ENCODE measurements around the gene FOXO1. TPM values are rescaled to one million over a fixed set of nuclear protein-coding genes. Genes with fewer than 3 reads are reported as not detected.

FOXO1 gene
- total and polyA plus RNA-seq, 5 donors from 2014 or later: 45.5 to 119 (median 82.2) TPM

GRCh38 chr13:40585911-40586471 is 80.5 kb downstream of the FOXO1 start:
- peak overlapping the region; percentile 30 for H3K27ac ChIP-seq (ENCODE audit: insufficient read depth, low read length, poor library complexity, severe bottlenecking)
- H3K27me3 ChIP-seq (ENCODE audit: control insufficient read depth, insufficient read depth, low read length): no peaks in the 10 kb centered on the region
- peak overlapping the region; percentile 60 for H3K4me3 ChIP-seq (ENCODE audit: low read depth, low read length)
- DNase-seq (no peak), ATAC-seq (ENCODE audit: low read depth in 2 of 2) (no peak)
- H3K9me3 ChIP-seq (ENCODE audit: control insufficient read depth in 2 of 2, low read length in 2 of 2): peaks cover 5 to 8% of the 10 kb centered on the region in 2 experiments
- no peaks in the 10 kb centered on the region for H3K36me3 ChIP-seq (ENCODE audit: control insufficient read depth, insufficient read depth, low read length)
- H3K4me1 ChIP-seq (ENCODE audit: control insufficient read depth, insufficient read depth, low read length, poor library complexity, severe bottlenecking): peaks cover 72% of the 10 kb centered on the region
- peaks cover 61 to 95% (median 85%) of the 10 kb centered on the region in 4 donors for H3K4me1 Mint-ChIP-seq
- peaks cover 15% of the 10 kb centered on the region for H3K36me3 Mint-ChIP-seq
- peak overlapping the region in 1 of 3 donors; percentile 59 for H3K27ac Mint-ChIP-seq
- no peaks in the 10 kb centered on the region for H3K27me3 Mint-ChIP-seq
- peaks cover 0 to 9% (median 6%) of the 10 kb centered on the region in 7 donors for H3K9me3 Mint-ChIP-seq
- H3K4me3 Mint-ChIP-seq: peak overlapping the region; percentile 8 to 67 (median 44)

DNA sequence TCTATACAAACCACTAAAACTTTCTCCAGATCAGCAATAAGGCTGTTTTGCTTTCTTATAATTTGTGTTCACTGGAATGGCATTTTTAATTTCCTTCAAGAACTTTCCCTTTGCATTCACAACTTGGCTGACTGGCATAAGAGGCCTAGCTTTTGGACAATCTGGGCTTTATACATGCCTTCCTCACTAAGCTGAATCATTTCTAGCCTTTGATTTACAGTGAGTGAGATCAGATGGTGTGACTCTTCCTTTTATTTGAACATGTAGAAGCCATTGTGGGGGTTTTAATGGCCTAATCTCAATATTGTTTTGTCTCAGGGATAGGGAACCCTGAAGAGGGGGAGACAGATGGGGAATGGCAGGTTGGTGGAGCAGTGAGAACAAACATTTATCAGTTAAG is 82.7 kb downstream of the FOXO1 start:
- Histone ChIP-seq H3K9me3 (ENCODE audit: control insufficient read depth in 2 of 2, low read length in 2 of 2) (peaks cover 5 to 8% of the 10 kb centered on the region in 2 experiments), H3K4me3 (ENCODE audit: low read depth, low read length) (no peak overlapping the region), H3K4me1 (ENCODE audit: control insufficient read depth, insufficient read depth, low read length, poor library complexity, severe bottlenecking) (peaks cover 69% of the 10 kb centered on the region), H3K27me3 (ENCODE audit: control insufficient read depth, insufficient read depth, low read length) (no peaks in the 10 kb centered on the region), H3K36me3 (ENCODE audit: control insufficient read depth, insufficient read depth, low read length) (no peaks in the 10 kb centered on the region), H3K27ac (ENCODE audit: insufficient read depth, low read length, poor library complexity, severe bottlenecking) (no peak overlapping the region)
- peak overlapping the region in 1 of 4 donors; percentile 42 for H3K4me3 Mint-ChIP-seq
- peaks cover 0 to 9% (median 6%) of the 10 kb centered on the region in 7 donors for H3K9me3 Mint-ChIP-seq
- peaks cover 62 to 95% (median 84%) of the 10 kb centered on the region in 4 donors for H3K4me1 Mint-ChIP-seq
- DNase-seq: no peak
- no peak for ATAC-seq (ENCODE audit: low read depth in 2 of 2)
- H3K27me3 Mint-ChIP-seq: no peaks in the 10 kb centered on the region
- H3K36me3 Mint-ChIP-seq: peaks cover 15% of the 10 kb centered on the region
- peak overlapping the region; percentile 50 to 81 (median 57) for H3K27ac Mint-ChIP-seq

- no peaks in the 10 kb centered on the region for H3K27me3 ChIP-seq (ENCODE audit: control insufficient read depth, insufficient read depth, low read length)
- Mint-ChIP-seq H3K27me3 (no peaks in the 10 kb centered on the region), H3K4me1 (peaks cover 63 to 95% (median 83%) of the 10 kb centered on the region in 4 donors), H3K4me3 (peak overlapping the region in 3 of 4 donors; percentile 46 to 73 (median 55)), H3K9me3 (peaks cover 0 to 9% (median 6%) of the 10 kb centered on the region in 7 donors), H3K36me3 (peaks cover 15% of the 10 kb centered on the region), H3K27ac (peak overlapping the region in 2 of 3 donors; percentile 39 to 40)
- peak overlapping the region; percentile 10 for H3K4me3 ChIP-seq (ENCODE audit: low read depth, low read length)
- H3K27ac ChIP-seq (ENCODE audit: insufficient read depth, low read length, poor library complexity, severe bottlenecking): no peak overlapping the region
- ATAC-seq (ENCODE audit: low read depth in 2 of 2) (no peak), DNase-seq (no peak)
- H3K9me3 ChIP-seq (ENCODE audit: control insufficient read depth in 2 of 2, low read length in 2 of 2): peaks cover 5 to 8% of the 10 kb centered on the region in 2 experiments
- H3K4me1 ChIP-seq (ENCODE audit: control insufficient read depth, insufficient read depth, low read length, poor library complexity, severe bottlenecking): peaks cover 69% of the 10 kb centered on the region
- peaks cover 3% of the 10 kb centered on the region for H3K36me3 ChIP-seq (ENCODE audit: control insufficient read depth, insufficient read depth, low read length)
Observed at GRCh38 chr13:40582531-40582930, 83.9 kb downstream of the FOXO1 start.

DNA sequence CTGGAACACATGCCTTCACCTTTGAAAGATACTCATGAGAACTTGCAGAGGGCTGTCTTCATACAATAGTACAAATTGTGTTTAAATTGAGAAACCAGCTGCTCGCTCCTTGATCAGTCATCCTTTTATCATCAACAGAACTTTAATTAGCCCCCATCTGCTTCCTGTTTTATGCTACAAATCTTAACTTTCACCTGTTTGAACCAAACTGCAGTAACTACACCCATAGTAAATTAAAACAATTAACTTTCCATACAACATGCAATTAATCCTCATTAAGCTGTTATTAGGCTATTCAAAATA is 85.2 kb downstream of the FOXO1 start:
- peaks cover 66% of the 10 kb centered on the region for H3K4me1 ChIP-seq (ENCODE audit: control insufficient read depth, insufficient read depth, low read length, poor library complexity, severe bottlenecking)

DNA sequence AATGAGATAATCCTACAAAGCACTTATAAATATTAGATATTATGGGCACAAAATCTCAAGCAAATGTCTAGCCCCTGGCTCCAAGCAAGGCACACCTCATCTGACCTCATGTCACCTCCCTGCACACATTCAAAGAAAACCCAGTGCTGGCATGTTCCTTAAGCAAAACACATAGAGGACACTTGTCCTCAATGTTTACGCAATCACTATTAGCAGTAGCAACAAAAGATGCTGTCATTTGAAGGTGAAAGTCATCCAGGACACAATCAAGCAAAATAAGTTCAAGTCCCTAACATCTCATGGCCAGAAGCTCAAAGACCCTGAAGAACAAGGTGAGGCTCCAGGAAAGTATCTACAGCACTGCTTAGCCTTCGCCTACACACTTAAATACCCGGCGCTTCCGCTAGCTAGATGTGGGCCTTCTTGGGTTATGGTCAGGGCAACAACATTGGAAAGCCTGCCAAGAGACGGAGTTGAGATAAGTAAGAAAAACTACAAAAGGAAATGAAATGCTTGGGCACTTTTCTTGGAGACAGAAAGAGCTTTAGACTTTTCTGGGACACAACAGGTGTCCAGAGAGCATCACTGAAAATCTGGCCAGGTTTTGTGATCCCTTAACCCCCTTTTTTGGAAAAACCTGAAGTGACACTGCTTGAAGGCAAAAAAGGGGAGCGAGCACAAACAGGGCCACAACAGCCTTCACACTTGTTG is 85.7 kb downstream of the FOXO1 start:
- Histone ChIP-seq H3K4me3 (ENCODE audit: low read depth, low read length) (peak overlapping the region; percentile 65), H3K27me3 (ENCODE audit: control insufficient read depth, insufficient read depth, low read length) (no peaks in the 10 kb centered on the region), H3K4me1 (ENCODE audit: control insufficient read depth, insufficient read depth, low read length, poor library complexity, severe bottlenecking) (peaks cover 67% of the 10 kb centered on the region), H3K27ac (ENCODE audit: insufficient read depth, low read length, poor library complexity, severe bottlenecking) (no peak overlapping the region), H3K36me3 (ENCODE audit: control insufficient read depth, insufficient read depth, low read length) (peaks cover 3% of the 10 kb centered on the region), H3K9me3 (ENCODE audit: control insufficient read depth in 2 of 2, low read length in 2 of 2) (peaks cover 5 to 8% of the 10 kb centered on the region in 2 experiments)
- peaks cover 63 to 95% (median 81%) of the 10 kb centered on the region in 4 donors for H3K4me1 Mint-ChIP-seq
- no peak for DNase-seq
- H3K4me3 Mint-ChIP-seq: peak overlapping the region; percentile 15 to 70 (median 44)
- H3K27ac Mint-ChIP-seq: peak overlapping the region; percentile 23 to 49 (median 25)
- H3K9me3 Mint-ChIP-seq: peaks cover 0 to 9% (median 6%) of the 10 kb centered on the region in 7 donors
- ATAC-seq (ENCODE audit: low read depth in 2 of 2): no peak
- peaks cover 23% of the 10 kb centered on the region for H3K36me3 Mint-ChIP-seq
- H3K27me3 Mint-ChIP-seq: no peaks in the 10 kb centered on the region

More for the DNA sequence above, 85.2 kb downstream of the FOXO1 start:
- H3K27me3 Mint-ChIP-seq: no peaks in the 10 kb centered on the region
- H3K4me3 Mint-ChIP-seq: peak overlapping the region; percentile 15 to 70 (median 44)
- Histone ChIP-seq H3K36me3 (ENCODE audit: control insufficient read depth, insufficient read depth, low read length) (peaks cover 3% of the 10 kb centered on the region), H3K4me3 (ENCODE audit: low read depth, low read length) (peak overlapping the region; percentile 65), H3K27me3 (ENCODE audit: control insufficient read depth, insufficient read depth, low read length) (no peaks in the 10 kb centered on the region), H3K9me3 (ENCODE audit: control insufficient read depth in 2 of 2, low read length in 2 of 2) (peaks cover 5 to 8% of the 10 kb centered on the region in 2 experiments), H3K27ac (ENCODE audit: insufficient read depth, low read length, poor library complexity, severe bottlenecking) (no peak overlapping the region)
- no peak for DNase-seq
- peak in 1 of 2 donors; percentile 23 for ATAC-seq (ENCODE audit: low read depth in 2 of 2)
- peaks cover 62 to 95% (median 81%) of the 10 kb centered on the region in 4 donors for H3K4me1 Mint-ChIP-seq
- peak overlapping the region; percentile 23 to 55 (median 25) for H3K27ac Mint-ChIP-seq
- peaks cover 19% of the 10 kb centered on the region for H3K36me3 Mint-ChIP-seq
- H3K9me3 Mint-ChIP-seq: peaks cover 0 to 9% (median 6%) of the 10 kb centered on the region in 7 donors

DNA sequence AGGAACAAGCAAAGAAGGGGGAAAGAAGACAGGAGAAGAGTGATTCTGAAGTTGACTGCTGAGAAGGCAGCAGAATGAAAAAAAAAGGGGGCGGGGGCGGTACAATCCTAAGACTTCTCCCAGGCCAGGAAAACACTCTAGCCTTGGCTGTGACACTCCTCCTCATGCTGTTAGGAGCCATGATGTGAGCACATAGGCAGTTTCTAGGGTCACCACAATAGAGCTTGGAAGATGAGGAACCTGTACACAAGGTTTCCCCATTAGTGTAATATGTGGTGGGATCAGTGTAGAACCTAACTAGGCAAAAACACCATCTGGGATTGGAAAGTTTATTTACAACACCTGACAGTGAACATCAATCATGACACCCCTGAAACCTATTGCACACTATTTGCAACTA is 86.9 kb downstream of the FOXO1 start:
- ATAC-seq (ENCODE audit: low read depth in 2 of 2): no peak
- H3K4me3 Mint-ChIP-seq: peak overlapping the region; percentile 37 to 56 (median 48)
- H3K4me1 ChIP-seq (ENCODE audit: control insufficient read depth, insufficient read depth, low read length, poor library complexity, severe bottlenecking): peaks cover 73% of the 10 kb centered on the region

DNA sequence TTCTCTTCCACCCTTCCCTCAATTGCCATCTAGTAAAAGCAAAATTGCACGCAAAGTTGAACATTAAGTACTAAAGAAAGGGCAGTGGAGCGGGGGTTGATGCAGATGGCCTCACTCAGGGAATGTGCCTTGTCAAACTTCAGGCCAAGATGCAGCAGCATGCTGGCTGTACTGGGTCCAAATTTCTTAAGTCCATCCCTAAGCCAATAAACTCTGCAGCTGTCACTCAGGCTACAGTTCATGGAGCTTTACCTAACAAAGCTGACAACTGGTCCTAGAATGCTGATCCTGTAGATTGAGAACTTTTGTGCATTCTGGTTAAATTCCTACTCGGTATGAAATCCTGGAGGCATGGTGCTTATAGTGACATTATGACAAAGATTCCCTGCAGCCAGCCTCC is 88.4 kb downstream of the FOXO1 start:
- ATAC-seq (ENCODE audit: low read depth in 2 of 2): no peak
- H3K9me3 Mint-ChIP-seq: peaks cover 0 to 1% (median 0%) of the 10 kb centered on the region in 7 donors
- H3K36me3 ChIP-seq (ENCODE audit: control insufficient read depth, insufficient read depth, low read length): peaks cover 3% of the 10 kb centered on the region

More for the DNA sequence above, 86.9 kb downstream of the FOXO1 start:
- Mint-ChIP-seq H3K9me3 (peaks cover 0 to 9% (median 6%) of the 10 kb centered on the region in 7 donors), H3K36me3 (peaks cover 25% of the 10 kb centered on the region), H3K27me3 (peaks cover 5% of the 10 kb centered on the region), H3K27ac (peak overlapping the region; percentile 25 to 85 (median 33)), H3K4me1 (peaks cover 63 to 95% (median 81%) of the 10 kb centered on the region in 4 donors)
- Histone ChIP-seq H3K27me3 (ENCODE audit: control insufficient read depth, insufficient read depth, low read length) (no peaks in the 10 kb centered on the region), H3K9me3 (ENCODE audit: control insufficient read depth in 2 of 2, low read length in 2 of 2) (peaks cover 5 to 8% of the 10 kb centered on the region in 2 experiments), H3K27ac (ENCODE audit: insufficient read depth, low read length, poor library complexity, severe bottlenecking) (no peak overlapping the region), H3K36me3 (ENCODE audit: control insufficient read depth, insufficient read depth, low read length) (peaks cover 3% of the 10 kb centered on the region), H3K4me3 (ENCODE audit: low read depth, low read length) (peak overlapping the region; percentile 10)
- no peak for DNase-seq

More for the DNA sequence above, 88.4 kb downstream of the FOXO1 start:
- no peak for DNase-seq
- no peaks in the 10 kb centered on the region for H3K27me3 ChIP-seq (ENCODE audit: control insufficient read depth, insufficient read depth, low read length)
- Mint-ChIP-seq H3K27ac (peak overlapping the region; percentile 16 to 74 (median 25)), H3K4me3 (peak overlapping the region in 3 of 4 donors; percentile 56 to 73 (median 65)), H3K27me3 (peaks cover 5% of the 10 kb centered on the region), H3K36me3 (peaks cover 16% of the 10 kb centered on the region), H3K4me1 (peaks cover 67 to 97% (median 87%) of the 10 kb centered on the region in 4 donors)
- H3K9me3 ChIP-seq (ENCODE audit: control insufficient read depth in 2 of 2, low read length in 2 of 2): peaks cover 0 to under 1% of the 10 kb centered on the region in 2 experiments
- H3K4me1 ChIP-seq (ENCODE audit: control insufficient read depth, insufficient read depth, low read length, poor library complexity, severe bottlenecking): peaks cover 88% of the 10 kb centered on the region
- H3K4me3 ChIP-seq (ENCODE audit: low read depth, low read length): peak overlapping the region; percentile 29
- no peak overlapping the region for H3K27ac ChIP-seq (ENCODE audit: insufficient read depth, low read length, poor library complexity, severe bottlenecking)

Data from CD4-positive, CD25-positive, alpha-beta regulatory T cell (primary cell).